Calu3 (cell line): ENCODE measurements around the gene MLLT6. TPM values are rescaled to one million over a fixed set of nuclear protein-coding genes. Genes with fewer than 3 reads are reported as not detected.

Source experiments
- BruUV-seq: library from RNA; stranded (reverse); fragments of 400-500 nt; replicated peaks from 2 replicates; lab custom pipeline; 2021; lab: Mats Ljungman, UMichigan
- CTCF ChIA-PET: fragments of 300-600 bp; sonication (Branson Sonifier 250); formaldehyde crosslinking; loops from one replicate; lab custom pipeline; 2022; ENCODE audit warnings: antibody characterized with exemption; lab: Charles Lee
- DNase-seq: peaks from one replicate; pipeline ENCODE4 v3.0.0; 2022
- H3K27ac Mint-ChIP-seq: one replicate; pipeline ENCODE4 v1.8.0; 2022; ENCODE audit warnings: mixed read lengths; ENCODE audit not compliant: unreplicated experiment
- H3K27me3 Mint-ChIP-seq: one replicate; pipeline ENCODE4 v1.8.0; 2022; ENCODE audit warnings: mixed read lengths; ENCODE audit not compliant: unreplicated experiment
- H3K36me3 Mint-ChIP-seq: one replicate; pipeline ENCODE4 v1.8.0; 2022; ENCODE audit warnings: mild to moderate bottlenecking, moderate library complexity, mixed read lengths; ENCODE audit not compliant: insufficient read depth, unreplicated experiment
- H3K4me1 Mint-ChIP-seq: one replicate; pipeline ENCODE4 v1.8.0; 2022; ENCODE audit warnings: mild to moderate bottlenecking, low read depth, mixed read lengths; ENCODE audit not compliant: unreplicated experiment
- H3K4me3 Mint-ChIP-seq: one replicate; pipeline ENCODE4 v1.8.0; 2022; ENCODE audit warnings: mild to moderate bottlenecking, low read depth, moderate library complexity, mixed read lengths; ENCODE audit not compliant: unreplicated experiment
- H3K9me3 Mint-ChIP-seq: one replicate; pipeline ENCODE4 v1.8.0; 2022; ENCODE audit warnings: low read depth, mixed read lengths; ENCODE audit not compliant: unreplicated experiment
- intact Hi-C: fragments of 100-400 bp; cut with micrococcal nuclease; formaldehyde crosslinking; loops from one replicate; pipeline ENCODE4 v1.10.0; 2022; ENCODE audit not compliant: unreplicated experiment
- total RNA-seq: library from RNA; stranded (reverse); gene quantifications from 2 replicates; pipeline ENCODE4 v1.2.3, GENCODE V29; 2022
- TF ChIP-seq, protein P1 (sequence below): fragments of 200-600 bp; IDR thresholded peaks from one replicate; pipeline ENCODE4 v1.8.0; 2022; ENCODE audit warnings: antibody characterized with exemption; ENCODE audit not compliant: unreplicated experiment

MLLT6 gene
- total RNA-seq, 1 experiment from 2014 or later: 463 TPM

DNA sequence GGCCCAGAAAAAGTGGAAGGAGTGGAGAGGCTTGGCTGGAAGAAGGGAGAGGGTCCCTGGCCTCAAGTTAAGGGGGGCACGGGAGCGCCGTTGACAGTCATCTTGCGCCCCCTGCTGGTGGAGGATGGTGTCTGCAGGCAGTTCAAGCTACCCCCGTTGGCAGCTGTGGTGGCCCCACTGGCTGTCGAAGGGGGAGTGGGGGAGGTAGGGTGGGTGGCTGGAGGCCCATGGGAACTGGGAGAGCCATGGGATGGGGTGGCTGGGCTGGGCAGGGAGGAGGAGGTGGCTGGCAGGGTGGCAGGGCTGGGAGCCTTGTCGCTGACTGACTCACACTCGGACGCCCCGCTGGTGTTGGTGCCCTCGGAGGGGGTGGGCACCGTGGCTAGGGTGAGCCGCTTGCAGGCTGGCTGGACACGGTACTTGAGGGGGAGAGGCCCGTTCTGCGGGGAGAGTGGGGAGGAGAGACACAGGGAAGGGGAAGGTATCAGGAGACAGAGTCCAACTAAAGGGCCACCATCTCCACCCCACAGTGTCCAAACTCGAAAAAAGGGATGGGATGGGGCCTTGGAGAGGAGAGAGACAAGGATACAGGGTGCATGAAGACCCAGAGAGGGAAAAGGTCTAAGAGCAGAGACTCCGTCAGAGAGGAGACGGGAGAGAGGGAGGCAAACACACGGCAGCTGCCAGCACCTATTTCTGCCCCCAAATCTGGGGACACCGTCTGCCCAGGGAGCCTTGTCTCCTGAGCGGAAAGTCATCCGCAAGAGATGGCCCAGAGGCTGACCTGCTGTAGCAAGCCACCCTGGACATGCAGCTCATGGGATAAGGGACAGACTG is 30.3 kb downstream of the MLLT6 start:
- CTCF ChIA-PET: interaction anchor here (0.5 to 2.6 kb wide), 41 partner anchors 10 to 1303 kb away, joined by 3 to 84 read pairs (median 5); partner anchors contain the start of genes MLLT6, PGAP3, PSMB3 and SRCIN1
- H3K4me3 Mint-ChIP-seq: no peak overlapping the region
- intact Hi-C loops: loop anchor here (1.0 kb wide), 1 partner anchor 58 kb away; no protein-coding TSS in a partner anchor
- H3K4me1 Mint-ChIP-seq: peaks cover 44% of the 10 kb centered on the region
- H3K27me3 Mint-ChIP-seq: no peaks in the 10 kb centered on the region
- peaks cover 100% of the 10 kb centered on the region for H3K36me3 Mint-ChIP-seq
- BruUV-seq: TSS peak; percentile 87
- peak; percentile 93 for DNase-seq
- peak overlapping the region; percentile 15 for H3K27ac Mint-ChIP-seq
- no peaks in the 10 kb centered on the region for H3K9me3 Mint-ChIP-seq
- TF ChIP-seq, protein P1, sequence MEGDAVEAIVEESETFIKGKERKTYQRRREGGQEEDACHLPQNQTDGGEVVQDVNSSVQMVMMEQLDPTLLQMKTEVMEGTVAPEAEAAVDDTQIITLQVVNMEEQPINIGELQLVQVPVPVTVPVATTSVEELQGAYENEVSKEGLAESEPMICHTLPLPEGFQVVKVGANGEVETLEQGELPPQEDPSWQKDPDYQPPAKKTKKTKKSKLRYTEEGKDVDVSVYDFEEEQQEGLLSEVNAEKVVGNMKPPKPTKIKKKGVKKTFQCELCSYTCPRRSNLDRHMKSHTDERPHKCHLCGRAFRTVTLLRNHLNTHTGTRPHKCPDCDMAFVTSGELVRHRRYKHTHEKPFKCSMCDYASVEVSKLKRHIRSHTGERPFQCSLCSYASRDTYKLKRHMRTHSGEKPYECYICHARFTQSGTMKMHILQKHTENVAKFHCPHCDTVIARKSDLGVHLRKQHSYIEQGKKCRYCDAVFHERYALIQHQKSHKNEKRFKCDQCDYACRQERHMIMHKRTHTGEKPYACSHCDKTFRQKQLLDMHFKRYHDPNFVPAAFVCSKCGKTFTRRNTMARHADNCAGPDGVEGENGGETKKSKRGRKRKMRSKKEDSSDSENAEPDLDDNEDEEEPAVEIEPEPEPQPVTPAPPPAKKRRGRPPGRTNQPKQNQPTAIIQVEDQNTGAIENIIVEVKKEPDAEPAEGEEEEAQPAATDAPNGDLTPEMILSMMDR: peak; percentile 100

DNA sequence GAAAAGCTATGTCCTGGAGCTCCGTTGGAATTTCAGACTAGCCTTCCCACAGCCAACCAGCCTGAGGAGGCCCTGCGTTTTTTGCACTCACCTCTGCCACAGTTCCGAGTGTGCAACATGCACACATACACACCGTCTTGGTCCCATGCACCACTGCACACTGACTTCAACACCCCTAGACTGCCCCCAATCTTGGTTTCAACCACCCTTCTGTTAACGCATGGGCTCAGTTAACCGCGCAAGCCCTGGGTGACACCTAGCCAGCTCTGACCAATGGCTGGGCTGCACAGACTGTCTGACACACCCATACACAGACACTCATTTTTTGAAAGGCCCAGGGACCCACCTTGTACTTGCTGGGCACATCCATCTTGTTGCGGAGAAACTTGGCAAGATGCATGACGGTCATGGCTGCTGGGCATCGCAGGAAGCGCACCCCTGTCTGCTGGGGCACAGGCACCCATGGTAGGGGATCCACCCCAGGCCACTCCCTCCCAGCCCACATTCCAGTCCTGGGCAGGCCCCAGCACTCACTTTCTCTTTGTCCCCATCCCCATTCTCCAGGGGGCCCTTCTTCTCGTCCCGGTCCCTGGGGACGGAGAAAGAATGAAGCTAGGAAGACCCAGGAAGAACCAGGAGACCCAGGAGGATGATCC is 33.1 kb downstream of the MLLT6 start:
- TF ChIP-seq, protein P1: no peak
- Mint-ChIP-seq H3K4me3 (no peak overlapping the region), H3K27ac (peak overlapping the region; percentile 4), H3K27me3 (no peaks in the 10 kb centered on the region), H3K9me3 (no peaks in the 10 kb centered on the region), H3K4me1 (peaks cover 42% of the 10 kb centered on the region), H3K36me3 (peaks cover 99% of the 10 kb centered on the region)
- DNase-seq: no peak
- no TSS peak for BruUV-seq
- intact Hi-C loops: no loop called here
- CTCF ChIA-PET: interaction anchor here (0.6 to 0.7 kb wide), 2 partner anchors 365 to 1390 kb away, joined by 4 to 6 read pairs; no protein-coding TSS in a partner anchor

DNA sequence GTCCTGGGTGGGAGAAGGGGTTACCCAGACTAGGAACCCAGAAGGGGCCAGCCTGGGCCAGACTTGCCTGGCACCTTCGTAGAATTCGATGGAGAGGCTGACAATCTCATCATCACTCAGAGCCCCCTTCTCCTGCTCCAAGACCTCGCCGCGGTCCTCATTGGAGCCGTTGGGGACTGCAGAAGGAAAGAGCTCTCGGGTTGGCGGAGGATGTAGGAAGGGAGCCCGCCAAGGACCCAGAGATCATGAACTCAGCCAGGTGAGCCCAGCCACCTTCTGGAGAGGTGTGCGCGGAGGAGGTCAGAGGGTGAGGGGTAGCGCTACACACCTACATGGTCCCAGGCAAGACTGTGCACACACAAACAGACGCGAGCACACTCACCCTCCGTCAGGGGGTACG is 33.6 kb downstream of the MLLT6 start:
- CTCF ChIA-PET: interaction anchor here (0.5 kb wide), 1 partner anchor 13 kb away, joined by 6 read pairs; no protein-coding TSS in a partner anchor
- H3K27ac Mint-ChIP-seq: no peak overlapping the region
- H3K36me3 Mint-ChIP-seq: peaks cover 99% of the 10 kb centered on the region
- BruUV-seq: no TSS peak
- TF ChIP-seq, protein P1: no peak
- H3K4me3 Mint-ChIP-seq: no peak overlapping the region
- peaks cover 42% of the 10 kb centered on the region for H3K4me1 Mint-ChIP-seq
- H3K9me3 Mint-ChIP-seq: no peaks in the 10 kb centered on the region
- DNase-seq: no peak
- intact Hi-C loops: no loop called here
- no peaks in the 10 kb centered on the region for H3K27me3 Mint-ChIP-seq

DNA sequence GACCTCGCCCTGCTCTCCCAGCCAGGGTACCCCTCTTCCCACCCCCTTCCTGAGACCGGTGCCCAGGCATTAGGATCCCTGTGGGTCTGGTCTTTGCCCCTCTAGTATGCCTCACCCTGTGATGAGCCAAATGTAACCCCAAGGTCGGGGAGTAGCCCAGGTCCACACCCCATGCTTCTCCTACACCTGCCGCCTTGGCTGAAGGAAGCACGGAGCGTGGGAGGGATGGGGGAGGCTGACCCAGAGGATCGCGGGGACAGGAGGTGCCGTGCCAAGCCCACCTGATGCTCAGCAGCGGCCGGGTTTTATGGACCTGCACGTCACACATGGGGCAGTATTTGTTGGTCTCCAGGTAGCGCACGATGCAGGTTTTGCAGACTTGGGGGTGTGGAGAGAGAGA is 34.2 kb downstream of the MLLT6 start:
- intact Hi-C loops: no loop called here
- BruUV-seq: no TSS peak
- Mint-ChIP-seq H3K9me3 (no peaks in the 10 kb centered on the region), H3K36me3 (peaks cover 99% of the 10 kb centered on the region), H3K27me3 (no peaks in the 10 kb centered on the region), H3K4me3 (no peak overlapping the region), H3K27ac (no peak overlapping the region), H3K4me1 (peaks cover 42% of the 10 kb centered on the region)
- DNase-seq: no peak
- CTCF ChIA-PET: interaction anchor here (0.5 kb wide), 1 partner anchor 13 kb away, joined by 6 read pairs; no protein-coding TSS in a partner anchor
- TF ChIP-seq, protein P1: no peak
